Epidermal melanocyte (primary cell): ENCODE results near the gene ZNF559.

Experiments
- DNase-seq: peaks from one replicate; pipeline ENCODE4 v3.0.0; 2011; ENCODE audit warnings: low spot score; ENCODE audit not compliant: insufficient read length

ZNF559 gene

GRCh38 chr19:9353011-9353410 lies 29.0 kb downstream of the ZNF559 start:
- no peak for DNase-seq

GRCh38 chr19:9354651-9355050 lies 30.7 kb downstream of the ZNF559 start:
- no peak for DNase-seq

- DNase-seq, result no peak
Measured at GRCh38 chr19:9362905-9363304, 38.9 kb downstream of the ZNF559 start, which contains the start of gene ZNF177. Gene ZNF177 (plus strand): TSS chr19:9363013. CDS start chr19:9378312, 15,299 bp downstream.

GRCh38 chr19:9370738-9371619 lies 47.0 kb downstream of the ZNF559 start:
- no peak for DNase-seq

- no peak for DNase-seq
Measured at GRCh38 chr19:9381361-9381785, 57.4 kb downstream of the ZNF559 start.
